Peyer's patch (tissue), 4 donors: ENCODE measurements around the gene U2AF1L4.

Experiments used
- POLR2A ChIP-seq, 2 donors: fragments of 450-650 bp; IDR thresholded peaks; one replicate each; pipeline ENCODE4 v1.5.1; 2017; ENCODE audit warnings: antibody characterized with exemption in 2 of 2, mild to moderate bottlenecking in 2 of 2, moderate library complexity in 2 of 2
- TF ChIP-seq, protein P1 (sequence below), 6 experiments: fragments of 450-650 bp in 4 of 6; fragments of 200-600 bp in 2 of 6; sonication (generic) in 1 of 6; IDR thresholded peaks; one replicate each; pipeline ENCODE4 v1.5.1; 2017 to 2019; ENCODE audit warnings: antibody characterized with exemption in 6 of 6, mild to moderate bottlenecking in 3 of 6, moderate library complexity in 1 of 6

DNA sequence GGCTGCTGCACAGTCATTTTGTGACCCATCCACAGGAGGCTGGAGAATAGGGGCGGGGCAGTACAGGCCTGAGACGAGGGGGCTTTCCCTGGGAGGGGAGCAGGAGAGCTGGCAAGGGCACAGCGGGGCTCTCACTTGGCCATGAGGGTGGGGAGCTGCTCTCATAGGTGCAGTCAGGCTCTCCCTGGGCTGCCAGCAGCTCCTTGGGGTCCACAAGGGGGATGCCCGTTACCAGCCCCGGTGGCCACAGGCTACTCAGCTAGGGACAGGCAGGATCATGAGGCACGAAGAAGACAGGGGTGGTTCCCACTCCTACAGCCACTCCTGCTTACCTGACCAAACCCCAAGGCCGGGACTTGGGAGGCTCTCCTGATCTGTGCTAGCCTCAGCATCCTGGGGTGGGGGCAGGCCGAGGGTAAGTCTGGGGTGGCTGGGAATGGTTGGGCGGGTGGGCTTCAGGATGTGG, 46.6 kb upstream of the U2AF1L4 start:
- no peak for TF ChIP-seq POLR2A (IDR thresholded peaks at IDR 0.05)
- TF ChIP-seq, protein P1, sequence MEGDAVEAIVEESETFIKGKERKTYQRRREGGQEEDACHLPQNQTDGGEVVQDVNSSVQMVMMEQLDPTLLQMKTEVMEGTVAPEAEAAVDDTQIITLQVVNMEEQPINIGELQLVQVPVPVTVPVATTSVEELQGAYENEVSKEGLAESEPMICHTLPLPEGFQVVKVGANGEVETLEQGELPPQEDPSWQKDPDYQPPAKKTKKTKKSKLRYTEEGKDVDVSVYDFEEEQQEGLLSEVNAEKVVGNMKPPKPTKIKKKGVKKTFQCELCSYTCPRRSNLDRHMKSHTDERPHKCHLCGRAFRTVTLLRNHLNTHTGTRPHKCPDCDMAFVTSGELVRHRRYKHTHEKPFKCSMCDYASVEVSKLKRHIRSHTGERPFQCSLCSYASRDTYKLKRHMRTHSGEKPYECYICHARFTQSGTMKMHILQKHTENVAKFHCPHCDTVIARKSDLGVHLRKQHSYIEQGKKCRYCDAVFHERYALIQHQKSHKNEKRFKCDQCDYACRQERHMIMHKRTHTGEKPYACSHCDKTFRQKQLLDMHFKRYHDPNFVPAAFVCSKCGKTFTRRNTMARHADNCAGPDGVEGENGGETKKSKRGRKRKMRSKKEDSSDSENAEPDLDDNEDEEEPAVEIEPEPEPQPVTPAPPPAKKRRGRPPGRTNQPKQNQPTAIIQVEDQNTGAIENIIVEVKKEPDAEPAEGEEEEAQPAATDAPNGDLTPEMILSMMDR (IDR thresholded peaks at IDR 0.05) = no peak
